PC-9 (cell line): ENCODE measurements around the gene PRAMEF1. TPM values are rescaled to one million over a fixed set of nuclear protein-coding genes. Genes with fewer than 3 reads are reported as not detected.

ENCODE experiments used
- BruUV-seq: library from RNA; stranded (reverse); fragments of 400-500 nt; replicated peaks from 2 replicates; lab custom pipeline; 2021; lab: Mats Ljungman, UMichigan
- CTCF ChIA-PET: fragments of 300-600 bp; sonication (Branson Sonifier 250); formaldehyde crosslinking; loops from one replicate; lab custom pipeline; 2022; ENCODE audit warnings: antibody characterized with exemption; lab: Charles Lee
- POLR2A ChIA-PET: fragments of 300-600 bp; sonication (Branson Sonifier 250); formaldehyde crosslinking; loops from one replicate; lab custom pipeline; 2022; ENCODE audit warnings: antibody characterized with exemption; ENCODE audit not compliant: unreplicated experiment; lab: Charles Lee
- DNase-seq, 2 experiments: peaks; one replicate each; pipeline versions ENCODE4 v3.0.0 to v3.0.0-alpha.2; 2015 to 2022; ENCODE audit warnings: mixed read lengths in 1 of 2
- H2AFZ ChIP-seq: fragments of 200-600 bp; sonication (generic); 2 replicates; pipeline ENCODE4 v1.8.1; 2017; ENCODE audit warnings: antibody characterized with exemption
- H3F3A ChIP-seq: fragments of 200-600 bp; sonication (generic); 2 replicates; pipeline ENCODE4 v1.8.1; 2017; ENCODE audit warnings: antibody characterized with exemption, mild to moderate bottlenecking, low read depth; ENCODE audit not compliant: insufficient read depth
- H3K27ac ChIP-seq: fragments of 200-600 bp; sonication (generic); 2 replicates; pipeline ENCODE4 v1.6.1; 2016; ENCODE audit warnings: mixed run types
- H3K27me3 ChIP-seq: fragments of 200-600 bp; sonication (generic); 2 replicates; pipeline ENCODE4 v1.6.1; 2016; ENCODE audit warnings: low read depth, mixed run types; ENCODE audit not compliant: insufficient read depth
- H3K36me3 ChIP-seq: fragments of 200-600 bp; sonication (generic); 2 replicates; pipeline ENCODE4 v1.6.1; 2016; ENCODE audit warnings: low read depth, mixed run types
- H3K4me1 ChIP-seq: fragments of 200-600 bp; sonication (generic); replicated peaks from 2 replicates; pipeline ENCODE4 v1.6.1; 2016; ENCODE audit warnings: mixed run types; ENCODE audit not compliant: insufficient read depth
- H3K4me2 ChIP-seq: fragments of 200-600 bp; sonication (generic); 2 replicates; pipeline ENCODE4 v1.6.1; 2017; ENCODE audit warnings: mixed run types
- H3K4me3 ChIP-seq: fragments of 200-600 bp; sonication (generic); 2 replicates; pipeline ENCODE4 v1.6.1; 2016; ENCODE audit warnings: mixed run types
- H3K79me2 ChIP-seq: fragments of 200-600 bp; sonication (generic); 2 replicates; pipeline ENCODE4 v1.6.1; 2017; ENCODE audit warnings: low read depth, mixed run types
- H3K9me2 ChIP-seq: fragments of 200-600 bp; sonication (generic); 2 replicates; pipeline ENCODE4 v1.8.1; 2017; ENCODE audit warnings: mild to moderate bottlenecking; ENCODE audit not compliant: insufficient read depth
- H3K9me3 ChIP-seq: fragments of 200-600 bp; sonication (generic); 2 replicates; pipeline ENCODE4 v1.8.1; 2016; ENCODE audit warnings: low read depth; ENCODE audit not compliant: insufficient read depth
- H4K20me1 ChIP-seq: fragments of 200-600 bp; sonication (generic); 2 replicates; pipeline ENCODE4 v1.8.1; 2017; ENCODE audit not compliant: insufficient read depth
- CTCF ChIP-seq: fragments of 200-600 bp; sonication (generic); conservative IDR thresholded peaks from 2 replicates; pipeline ENCODE4 v1.6.1; 2017; ENCODE audit warnings: mixed run types, antibody characterized with exemption, mild to moderate bottlenecking, moderate library complexity
- EZH2 ChIP-seq: fragments of 200-600 bp; sonication (generic); IDR thresholded peaks from 2 replicates; pipeline ENCODE4 v1.8.0; 2017; ENCODE audit warnings: antibody characterized with exemption, low read depth
- intact Hi-C: fragments of 100-400 bp; cut with micrococcal nuclease; formaldehyde crosslinking; loops from one replicate; pipeline ENCODE4 v1.10.0; 2022; ENCODE audit not compliant: unreplicated experiment
- total RNA-seq: library from RNA; stranded (reverse); gene quantifications from 2 replicates; pipeline ENCODE4 v1.2.3, GENCODE V29; 2021

Gene PRAMEF1
- total RNA-seq, 1 experiment from 2014 or later, result not detected

GRCh38 chr1:12775443-12775842, 15.8 kb upstream of the PRAMEF1 start:
- Histone ChIP-seq H3K27me3 (peaks cover 6% of the 10 kb centered on the region; the same call in 1 of the 2 replicates), H3F3A (no peaks in the 10 kb centered on the region), H3K4me2 (no peak overlapping the region), H3K4me3 (no peak overlapping the region), H3K36me3 (no peaks in the 10 kb centered on the region), H3K9me3 (no peaks in the 10 kb centered on the region), H4K20me1 (no peaks in the 10 kb centered on the region), H3K4me1 (no peaks in the 10 kb centered on the region), H2AFZ (no peak overlapping the region), H3K79me2 (no peaks in the 10 kb centered on the region), H3K27ac (no peak overlapping the region), H3K9me2 (no peaks in the 10 kb centered on the region)
- POLR2A ChIA-PET, result no interaction called here
- TF ChIP-seq EZH2 (no peak), CTCF (no peak)
- intact Hi-C loops, result loop anchor here (10.0 kb wide), 2 partner anchors 501 to 661 kb away; no protein-coding TSS in a partner anchor
- DNase-seq, result no peak
- no TSS peak for BruUV-seq
- CTCF ChIA-PET, result no interaction called here

- Histone ChIP-seq H3K27ac (no peak overlapping the region), H2AFZ (no peak overlapping the region), H3K79me2 (no peaks in the 10 kb centered on the region), H3K27me3 (peaks cover 6% of the 10 kb centered on the region; the same call in 1 of the 2 replicates), H3K9me2 (no peaks in the 10 kb centered on the region), H3F3A (no peaks in the 10 kb centered on the region), H3K9me3 (no peaks in the 10 kb centered on the region), H3K36me3 (no peaks in the 10 kb centered on the region), H4K20me1 (no peaks in the 10 kb centered on the region), H3K4me1 (no peaks in the 10 kb centered on the region), H3K4me2 (no peak overlapping the region), H3K4me3 (no peak overlapping the region)
- DNase-seq, result no peak
- BruUV-seq, result no TSS peak
- no peak for TF ChIP-seq EZH2
- TF ChIP-seq CTCF, result no peak
- CTCF ChIA-PET, result no interaction called here
- intact Hi-C loops, result loop anchor here (10.0 kb wide), 2 partner anchors 502 to 662 kb away; no protein-coding TSS in a partner anchor
- POLR2A ChIA-PET, result no interaction called here
Observed at GRCh38 chr1:12776801-12777557, 14.2 kb upstream of the PRAMEF1 start.

GRCh38 chr1:12778061-12778460, 13.1 kb upstream of the PRAMEF1 start:
- Histone ChIP-seq H3K4me3 (no peak overlapping the region), H4K20me1 (no peaks in the 10 kb centered on the region), H3K27me3 (peaks cover 6% of the 10 kb centered on the region; the same call in 1 of the 2 replicates), H3K9me2 (no peaks in the 10 kb centered on the region), H3F3A (no peaks in the 10 kb centered on the region), H3K79me2 (no peaks in the 10 kb centered on the region), H3K9me3 (no peaks in the 10 kb centered on the region), H3K4me1 (no peaks in the 10 kb centered on the region), H3K4me2 (no peak overlapping the region), H2AFZ (no peak overlapping the region), H3K36me3 (no peaks in the 10 kb centered on the region), H3K27ac (no peak overlapping the region)
- ChIA-PET CTCF (no interaction called here), POLR2A (no interaction called here)
- no TSS peak for BruUV-seq
- intact Hi-C loops, result loop anchor here (10.0 kb wide), 2 partner anchors 503 to 663 kb away; no protein-coding TSS in a partner anchor
- TF ChIP-seq EZH2, result no peak
- TF ChIP-seq CTCF, result no peak
- DNase-seq, result no peak
